ENCODE measurements around the gene SYMPK. TPM values are rescaled to one million over a fixed set of nuclear protein-coding genes. Genes with fewer than 3 reads are reported as not detected.

The SYMPK gene
- total RNA-seq, 1 experiment from 2014 or later, result 47.7 TPM

- BruUV-seq (replicated peaks), result no TSS peak
Measured at GRCh38 chr19:45817010-45817724, 45.8 kb downstream of the SYMPK start.

More at GRCh38 chr19:45817010-45817724, 45.8 kb downstream of the SYMPK start:
- no peaks in the 10 kb centered on the region for H3K27me3 ChIP-seq (ENCODE audit: control insufficient read depth, insufficient read depth, low read length)
- intact Hi-C loops (cut with micrococcal nuclease; ENCODE audit: unreplicated experiment), result no loop called here
- in situ Hi-C loops (cut with HindIII; ENCODE audit: low pct_unique_long_range_greater_than_20kb, low sequenced_read_pairs), result no loop called here
- no peaks in the 10 kb centered on the region for H3K4me1 ChIP-seq (ENCODE audit: control insufficient read depth, insufficient read depth, low read length)
- TF ChIP-seq REST (IDR thresholded peaks at IDR 0.05; ENCODE audit: insufficient read depth in 1 of 2, low read depth in 2 of 2, low read length in 1 of 2), result no peak
- TF ChIP-seq POLR2AphosphoS5 (IDR thresholded peaks at IDR 0.05; ENCODE audit: low read depth, low read length), result peak; percentile 39; the same call in 1 of the 2 replicates
- no peak for TF ChIP-seq SIN3A (IDR thresholded peaks at IDR 0.05; ENCODE audit: borderline replicate concordance, insufficient read depth, low read depth, low read length)
- no peak for TF ChIP-seq TCF7L2 (IDR thresholded peaks at IDR 0.05; ENCODE audit: low read depth, low read length)
- TF ChIP-seq CTCF (IDR thresholded peaks at IDR 0.05), result peak; percentile 98
- H3K4me3 ChIP-seq (ENCODE audit: low read depth in 2 of 2, low read length in 2 of 2), result no peak overlapping the region
- no peaks in the 10 kb centered on the region for H3K9me3 ChIP-seq (ENCODE audit: control insufficient read depth, insufficient read depth, low read depth, low read length)
- no peak overlapping the region for H3K27ac ChIP-seq (ENCODE audit: low read length)
- CTCF ChIA-PET, result interaction anchor here (0.6 to 1.5 kb wide), 12 partner anchors 9 to 577 kb away, joined by 3 to 7 read pairs (median 4); partner anchors contain the start of genes QPCTL and SNRPD2
- H3K36me3 ChIP-seq (ENCODE audit: control insufficient read depth, insufficient read depth, low read length), result no peaks in the 10 kb centered on the region
- DNase-seq (ENCODE audit: low read depth, low spot score), result peak; percentile 67
- POLR2A ChIA-PET, result interaction anchor here (0.5 kb wide), 2 partner anchors 43 to 1081 kb away, joined by 3 to 6 read pairs; no protein-coding TSS in a partner anchor
- ATAC-seq, result peak; percentile 90

Measured in Panc1 (cell line).